Natural killer cell (primary cell): Measurements from ENCODE around the gene MORN1. TPM values are rescaled to one million over a fixed set of nuclear protein-coding genes. Genes with fewer than 3 reads are reported as not detected.

Source experiments
- ATAC-seq, 3 donors: fragments of 150-1000 bp in 2 of 3; fragments of 200-7000 bp in 1 of 3; cut with Tn5 transposase; 1 replicate in 1 of 3; 2 replicates in 2 of 3; pipeline ENCODE4 v1.10.0; 2021; ENCODE audit warnings: mild to moderate bottlenecking in 2 of 3, moderate library complexity in 2 of 3
- DNase-seq, 2 donors: peaks; one replicate each; pipeline versions ENCODE4 v3.0.0 to v3.0.0-alpha.2; 2013 to 2021; ENCODE audit warnings: mixed read lengths in 1 of 2
- H3K27ac ChIP-seq: one replicate; pipeline ENCODE4 v1.5.1; 2013; ENCODE audit warnings: mild to moderate bottlenecking, low read length
- H3K27me3 ChIP-seq: one replicate; pipeline ENCODE4 v1.6.1; 2013; ENCODE audit warnings: low read length; ENCODE audit not compliant: control insufficient read depth, insufficient read depth
- H3K36me3 ChIP-seq: one replicate; pipeline ENCODE4 v1.6.1; 2013; ENCODE audit warnings: low read length; ENCODE audit not compliant: control insufficient read depth, insufficient read depth
- H3K4me1 ChIP-seq: one replicate; pipeline ENCODE4 v1.6.1; 2013; ENCODE audit warnings: low read length; ENCODE audit not compliant: control insufficient read depth, insufficient read depth
- H3K4me3 ChIP-seq: one replicate; pipeline ENCODE4 v1.5.1; 2013; ENCODE audit warnings: low read length
- H3K9me3 ChIP-seq: one replicate; pipeline ENCODE4 v1.6.1; 2013; ENCODE audit warnings: low read length; ENCODE audit not compliant: control insufficient read depth, insufficient read depth
- H3K27ac Mint-ChIP-seq, 2 donors: one replicate each; pipeline ENCODE4 v1.8.0; 2022; ENCODE audit warnings: mild to moderate bottlenecking in 2 of 2, mixed read lengths in 2 of 2, moderate library complexity in 1 of 2
- H3K27me3 Mint-ChIP-seq, 2 donors: one replicate each; pipeline ENCODE4 v1.8.0; 2022; ENCODE audit warnings: low read depth in 2 of 2, mixed read lengths in 2 of 2
- H3K36me3 Mint-ChIP-seq: one replicate; pipeline ENCODE4 v1.8.0; 2022; ENCODE audit warnings: mixed read lengths
- H3K4me1 Mint-ChIP-seq, 2 donors: one replicate each; pipeline ENCODE4 v1.8.0; 2022; ENCODE audit warnings: mixed read lengths in 2 of 2
- H3K4me3 Mint-ChIP-seq: one replicate; pipeline ENCODE4 v1.8.0; 2022; ENCODE audit warnings: mild to moderate bottlenecking, moderate library complexity, mixed read lengths
- H3K9me3 Mint-ChIP-seq, 2 donors: one replicate each; pipeline ENCODE4 v1.8.0; 2022; ENCODE audit warnings: mixed read lengths in 2 of 2
- CTCF ChIP-seq: fragments of 200-600 bp; IDR thresholded peaks from one replicate; pipeline ENCODE4 v1.8.0; 2022; ENCODE audit warnings: antibody characterized with exemption
- WGBS: methylation state at CpG from one replicate; pipeline ENCODE4 v1.1.7; 2013; ENCODE audit warnings: missing lambda C conversion rate; ENCODE audit not compliant: insufficient coverage; 5-methylcytosine and 5-hydroxymethylcytosine counted together
- intact Hi-C: fragments of 100-400 bp; cut with micrococcal nuclease; formaldehyde crosslinking; loops from one replicate; pipeline ENCODE4 v1.14.2; 2022
- total RNA-seq, 4 donors: library from RNA; stranded (reverse); fragments of 120-200 nt in 1 of 4; gene quantifications; one replicate each; pipeline versions ENCODE4 v1.2.3 to v1.2.4, GENCODE V29; 2013 to 2022

The MORN1 gene
- total RNA-seq, 3 donors from 2014 or later (not counting 1 experiment from before 2014, with no cell fraction given): 8.0 to 9.3 (median 8.8) TPM

GRCh38 chr1:2310332-2311183 lies 80.8 kb downstream of the MORN1 start:
- H3K27ac ChIP-seq: peak overlapping the region; percentile 9
- no peaks in the 10 kb centered on the region for H3K27me3 ChIP-seq
- no peaks in the 10 kb centered on the region for H3K9me3 Mint-ChIP-seq
- peaks cover 4 to 18% of the 10 kb centered on the region in 2 donors for H3K4me1 Mint-ChIP-seq
- H3K27ac Mint-ChIP-seq: peak overlapping the region; percentile 63 to 80
- 91% methylated on average over 28 of the region's 28 CpGs for WGBS
- intact Hi-C loops: no loop called here
- no peaks in the 10 kb centered on the region for H3K27me3 Mint-ChIP-seq
- no peaks in the 10 kb centered on the region for H3K9me3 ChIP-seq
- H3K4me3 ChIP-seq: no peak overlapping the region
- TF ChIP-seq CTCF: no peak
- DNase-seq (no peak), ATAC-seq (no peak)
- H3K4me1 ChIP-seq: peaks cover 43% of the 10 kb centered on the region
- no peak overlapping the region for H3K4me3 Mint-ChIP-seq
- H3K36me3 ChIP-seq: peaks cover 18% of the 10 kb centered on the region
- H3K36me3 Mint-ChIP-seq: peaks cover 12% of the 10 kb centered on the region

GRCh38 chr1:2308844-2309243 lies 82.5 kb downstream of the MORN1 start:
- Histone ChIP-seq H3K9me3 (no peaks in the 10 kb centered on the region), H3K36me3 (peaks cover 30% of the 10 kb centered on the region), H3K27me3 (no peaks in the 10 kb centered on the region), H3K27ac (no peak overlapping the region), H3K4me1 (peaks cover 47% of the 10 kb centered on the region), H3K4me3 (no peak overlapping the region)
- no peak for DNase-seq
- Mint-ChIP-seq H3K4me1 (peaks cover 12 to 23% of the 10 kb centered on the region in 2 donors), H3K27me3 (no peaks in the 10 kb centered on the region), H3K36me3 (peaks cover 12% of the 10 kb centered on the region), H3K9me3 (no peaks in the 10 kb centered on the region), H3K4me3 (no peak overlapping the region), H3K27ac (peak overlapping the region in 1 of 2 donors; percentile 41)
- no peak for TF ChIP-seq CTCF
- no peak for ATAC-seq
- intact Hi-C loops: no loop called here
- 94% methylated on average over 20 of the region's 20 CpGs for WGBS

DNA sequence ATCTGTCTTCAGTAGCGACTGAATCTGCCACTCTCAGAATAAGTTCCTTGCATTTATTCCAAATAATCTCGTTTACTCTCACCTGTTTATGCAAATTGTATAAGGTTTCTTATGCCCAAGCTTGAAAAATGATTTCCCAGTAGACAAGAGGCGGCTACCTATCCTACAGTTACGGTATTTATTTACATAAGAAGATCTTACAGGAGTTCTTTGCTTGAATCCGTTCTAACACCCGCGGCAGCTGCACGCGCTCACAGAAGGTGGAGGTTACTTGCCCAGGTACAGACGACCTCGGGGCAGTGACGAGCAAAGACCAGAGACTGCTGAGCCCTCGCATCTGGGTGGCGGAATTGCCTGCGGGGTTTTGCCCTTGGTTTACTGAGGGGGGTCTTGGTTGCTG lies 83.4 kb downstream of the MORN1 start:
- ATAC-seq: no peak
- H3K9me3 Mint-ChIP-seq: no peaks in the 10 kb centered on the region
- H3K4me1 ChIP-seq: peaks cover 43% of the 10 kb centered on the region
- H3K9me3 ChIP-seq: no peaks in the 10 kb centered on the region
- peaks cover 12% of the 10 kb centered on the region for H3K36me3 Mint-ChIP-seq
- H3K27me3 ChIP-seq: no peaks in the 10 kb centered on the region
- WGBS: 97% methylated on average over 15 of the region's 15 CpGs
- peaks cover 12 to 23% of the 10 kb centered on the region in 2 donors for H3K4me1 Mint-ChIP-seq
- H3K36me3 ChIP-seq: peaks cover 35% of the 10 kb centered on the region
- H3K4me3 ChIP-seq: no peak overlapping the region
- intact Hi-C loops: no loop called here
- DNase-seq: peak in 1 of 2 donors; percentile 49
- H3K27ac ChIP-seq: no peak overlapping the region
- no peak overlapping the region for H3K4me3 Mint-ChIP-seq
- peak overlapping the region; percentile 41 to 45 for H3K27ac Mint-ChIP-seq
- no peaks in the 10 kb centered on the region for H3K27me3 Mint-ChIP-seq
- TF ChIP-seq CTCF: no peak
